GM19463 (cell line): Measurements from ENCODE around the gene CYP2S1.

Experiments
- ATAC-seq: cut with Tn5 transposase; IDR thresholded peaks from one replicate; pipeline ENCODE4 v1.9.1; 2021; ENCODE audit warnings: mild to moderate bottlenecking, moderate library complexity; ENCODE audit not compliant: unreplicated experiment

CYP2S1 gene

GRCh38 chr19:41255171-41255570 lies 62.2 kb downstream of the CYP2S1 start:
- no peak for ATAC-seq
